GM19239 (cell line): ENCODE measurements around the gene IPO11.
A peak's percentile ranks its signal among the peaks of the same experiment; 100 is the strongest.
"Not testable (repeated sequence)": the region's sequence is repeated elsewhere in the genome, so short reads cannot be mapped to it uniquely, and the experiment has no call there.

Source experiments
- DNase-seq: peaks from one replicate; pipeline ENCODE4 v3.0.0; 2011; ENCODE audit warnings: low spot score; ENCODE audit not compliant: insufficient read length
- FAIRE-seq: peaks from 2 replicates; lab custom pipeline; 2011; peaks lifted over from hg19 to GRCh38; lab: Jason Lieb, UNC

IPO11 gene

DNA sequence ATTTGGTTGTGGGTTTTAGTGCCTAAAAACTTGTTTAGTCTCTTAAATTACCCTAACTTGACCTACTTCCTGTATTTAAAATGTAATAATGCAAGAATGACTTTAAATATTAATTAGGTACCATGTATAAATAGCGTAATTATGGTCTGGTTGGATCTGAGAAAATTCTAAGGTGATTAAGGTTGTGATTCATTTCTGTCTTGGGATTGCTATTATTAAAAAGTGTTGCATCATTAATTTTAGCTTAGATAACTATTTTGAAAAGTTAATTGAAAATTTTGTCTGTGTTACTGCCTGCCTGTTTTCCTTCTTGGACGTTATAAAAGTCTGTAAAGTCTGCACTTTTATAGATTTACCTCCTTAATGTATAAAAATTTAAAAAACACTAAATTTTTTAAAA, 177.8 kb downstream of the IPO11 start:
- no peak for DNase-seq
- no peak for FAIRE-seq

DNA sequence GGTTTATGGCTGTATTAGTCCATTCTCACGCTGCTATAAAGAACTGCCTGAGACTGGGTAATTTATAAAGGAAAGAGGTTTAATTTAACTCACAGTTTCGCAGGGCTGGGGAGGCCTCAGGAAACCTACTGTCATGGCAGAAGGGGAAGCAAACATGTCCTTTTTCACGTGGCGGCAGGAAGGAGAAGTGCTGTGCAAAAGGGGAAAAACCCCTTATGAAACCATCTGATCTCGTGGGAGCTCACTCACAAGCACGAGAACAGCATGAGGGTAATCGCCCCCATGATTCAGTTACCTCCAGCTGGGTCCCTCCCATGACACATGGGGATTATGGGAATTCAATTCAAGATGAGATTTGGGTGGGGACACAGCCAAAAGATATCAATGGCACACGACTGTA, 180.0 kb downstream of the IPO11 start:
- FAIRE-seq, result no peak
- no peak for DNase-seq

- DNase-seq, result no peak
- peak; percentile 4 for FAIRE-seq
Measured at GRCh38 chr5:62593331-62593730, 180.8 kb downstream of the IPO11 start.

DNA sequence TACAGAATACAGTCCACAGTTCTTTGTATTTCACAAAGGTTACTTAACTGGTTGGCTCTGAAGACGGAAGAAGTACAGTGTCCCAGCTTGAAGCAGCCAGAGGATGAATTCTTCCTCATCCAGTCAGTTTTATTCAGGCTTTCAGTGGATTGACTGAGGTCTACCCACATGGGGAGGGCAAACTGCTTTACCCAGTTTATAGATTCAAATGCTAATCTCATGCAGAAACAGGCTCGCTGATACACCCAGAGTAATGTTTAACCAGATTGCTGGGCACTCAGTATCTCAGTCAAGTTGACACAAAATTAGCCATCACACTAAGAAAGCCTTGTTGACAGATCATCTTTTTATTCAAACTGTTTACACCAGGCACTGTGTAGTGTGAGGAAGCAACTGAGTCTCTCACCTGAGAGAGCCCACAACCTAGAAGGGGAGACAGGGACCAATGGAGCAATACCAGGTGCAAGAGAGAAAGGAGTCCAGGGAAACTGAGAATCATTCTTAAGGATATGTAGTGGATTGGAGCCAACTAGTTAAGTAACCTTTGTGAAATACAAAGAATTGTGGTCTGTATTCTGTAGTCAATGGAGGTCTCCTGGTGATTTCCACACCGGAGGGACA, 181.9 kb downstream of the IPO11 start:
- no peak for DNase-seq
- FAIRE-seq, result peak; percentile 11

DNA sequence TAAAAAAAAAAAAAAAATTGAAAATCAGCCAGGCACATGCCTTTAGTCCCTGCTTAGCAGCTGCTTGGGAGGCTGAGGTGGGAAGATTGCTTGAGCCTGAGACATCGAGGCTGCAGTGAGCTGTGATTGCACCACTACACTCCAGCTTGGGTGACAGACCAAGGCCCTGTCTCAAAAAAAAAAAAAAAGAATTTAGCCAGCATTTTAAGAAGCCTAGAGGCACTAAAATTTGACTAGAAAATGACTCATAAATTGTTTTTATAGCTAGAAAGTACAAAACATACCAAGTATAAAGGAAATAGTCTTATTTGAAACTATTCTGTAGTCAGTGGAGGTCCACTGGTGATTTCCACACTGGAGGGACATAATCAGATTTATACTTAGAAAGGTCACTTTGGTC, 183.5 kb downstream of the IPO11 start:
- DNase-seq (no peak), FAIRE-seq (no peak)

GRCh38 chr5:62596691-62597090, 184.1 kb downstream of the IPO11 start:
- no peak for DNase-seq
- no peak for FAIRE-seq

DNA sequence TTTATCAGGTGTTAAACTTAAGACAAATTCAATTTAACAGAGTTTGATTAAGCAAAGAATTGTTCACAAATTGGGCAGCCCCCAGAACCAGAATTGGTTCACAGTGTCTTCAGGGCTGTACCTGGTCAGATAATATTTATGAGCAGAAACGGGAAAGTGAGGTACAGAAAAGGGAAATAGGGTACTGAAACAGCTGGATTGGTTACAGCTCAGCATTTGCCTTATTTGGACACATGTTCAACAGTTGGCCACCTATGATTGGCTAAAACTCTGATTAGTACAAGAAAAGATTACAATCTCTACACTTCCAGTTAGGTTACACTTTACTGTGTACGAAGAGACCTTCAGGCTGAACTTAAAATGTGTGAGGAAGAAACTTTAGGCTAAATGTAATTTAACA, 184.8 kb downstream of the IPO11 start:
- FAIRE-seq (no peak), DNase-seq (no peak)

GRCh38 chr5:62600560-62601252, 188.1 kb downstream of the IPO11 start:
- FAIRE-seq (peak; percentile 26), DNase-seq (no peak)

GRCh38 chr5:62603934-62604333, 191.4 kb downstream of the IPO11 start:
- no peak for FAIRE-seq
- DNase-seq, result no peak

DNA sequence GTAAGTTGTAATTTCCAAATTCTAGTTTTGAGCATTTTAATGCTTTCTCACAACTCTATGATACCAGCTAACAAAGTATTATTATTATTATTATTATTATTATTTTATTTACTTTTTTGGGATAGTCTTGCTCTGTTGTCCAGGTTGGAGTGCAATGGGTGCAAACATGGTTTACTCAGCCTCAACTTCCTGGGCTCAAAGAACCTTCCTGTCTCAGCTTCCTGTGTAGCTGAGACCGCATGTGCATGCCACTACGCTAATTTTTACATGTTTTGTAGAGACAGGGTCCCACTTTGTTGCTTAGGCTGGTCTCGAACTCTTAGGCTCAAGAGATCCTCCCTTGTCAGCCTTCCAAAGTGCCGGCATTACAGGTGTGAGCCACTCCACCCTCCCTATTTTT, 193.1 kb downstream of the IPO11 start:
- DNase-seq (no peak), FAIRE-seq (no peak)

DNA sequence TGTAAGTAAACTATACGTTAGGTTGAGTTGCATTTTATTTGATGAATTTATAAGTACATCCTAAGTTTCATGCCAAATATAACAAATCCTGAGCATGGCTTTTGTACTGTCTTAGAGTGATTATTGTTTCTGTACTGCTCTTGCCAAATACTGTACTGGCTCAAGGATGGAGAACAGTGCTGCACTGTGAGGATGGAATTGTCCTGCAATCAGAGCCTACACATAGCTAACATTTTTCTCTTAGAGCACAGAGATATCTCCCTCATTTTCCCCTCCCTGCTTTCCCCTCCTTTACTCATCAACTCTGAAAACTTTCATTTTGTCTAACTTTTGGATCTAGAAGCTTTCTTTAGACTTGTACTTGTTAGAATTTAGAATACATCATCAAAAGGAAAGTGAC, 194.3 kb downstream of the IPO11 start:
- DNase-seq (no peak), FAIRE-seq (no peak)

DNA sequence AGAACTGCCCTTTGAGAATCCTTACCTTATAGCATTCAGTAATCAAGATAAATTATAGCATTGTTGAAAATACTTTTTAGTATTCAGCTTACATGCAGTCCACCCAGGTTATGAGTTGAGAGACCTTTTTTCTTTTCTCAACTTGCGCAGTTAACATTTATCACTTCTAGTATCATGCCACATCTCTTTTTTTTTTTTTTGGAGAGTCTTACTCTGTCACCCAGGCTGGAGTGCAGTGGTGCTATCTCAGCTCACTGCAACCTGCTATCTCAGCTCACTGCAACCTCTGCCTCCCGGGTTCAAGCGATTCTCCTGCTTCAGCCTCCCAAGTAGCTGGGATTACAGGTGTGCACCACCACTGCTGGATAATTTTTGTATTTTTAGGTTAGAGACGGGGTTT, 195.1 kb downstream of the IPO11 start:
- no peak for FAIRE-seq
- no peak for DNase-seq

DNA sequence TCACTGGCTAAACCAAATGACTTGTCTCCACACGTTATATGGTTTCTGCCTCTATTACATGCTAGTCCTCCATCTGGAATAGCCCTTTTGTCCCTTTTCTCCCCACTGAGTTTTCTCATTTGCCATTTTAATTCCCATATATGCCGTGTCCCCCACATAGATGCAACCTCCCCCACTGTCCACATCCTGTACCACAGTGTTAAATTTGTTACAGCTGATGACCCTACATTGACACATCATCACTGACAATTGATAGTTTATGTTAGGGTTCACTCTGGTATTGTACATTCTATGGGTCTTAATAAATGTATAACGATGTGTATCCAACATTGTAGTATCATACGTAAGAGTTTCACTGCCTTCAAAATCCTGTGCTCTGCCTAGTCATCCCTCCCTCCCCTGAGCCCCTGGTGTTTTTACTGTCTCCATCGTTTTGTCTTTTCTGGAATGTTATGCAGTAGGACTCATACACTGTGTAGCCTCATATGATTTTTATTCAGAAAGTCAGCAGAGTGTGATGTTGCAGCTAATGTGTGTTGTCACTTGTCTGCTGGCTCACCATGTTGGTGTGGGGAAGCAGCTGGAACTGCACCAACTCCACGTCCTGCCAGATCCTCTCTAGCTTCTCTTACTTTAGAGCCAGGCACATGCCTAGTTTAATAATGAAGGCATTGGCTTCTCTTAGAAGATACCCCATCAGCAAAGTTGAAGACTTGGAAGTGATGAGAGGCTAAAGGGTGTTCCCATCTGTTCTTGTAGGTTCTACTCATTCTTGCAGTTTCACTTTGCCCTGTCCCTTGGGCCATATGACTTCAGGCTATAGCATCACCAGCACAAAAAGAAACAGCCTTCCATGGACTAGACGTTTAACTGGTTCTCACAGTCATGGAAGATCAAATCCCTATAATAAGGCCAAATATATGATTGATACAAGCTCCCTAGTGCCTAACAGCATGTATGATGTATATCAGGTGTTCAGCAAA, 196.3 kb downstream of the IPO11 start:
- no peak for DNase-seq
- FAIRE-seq, result no peak

DNA sequence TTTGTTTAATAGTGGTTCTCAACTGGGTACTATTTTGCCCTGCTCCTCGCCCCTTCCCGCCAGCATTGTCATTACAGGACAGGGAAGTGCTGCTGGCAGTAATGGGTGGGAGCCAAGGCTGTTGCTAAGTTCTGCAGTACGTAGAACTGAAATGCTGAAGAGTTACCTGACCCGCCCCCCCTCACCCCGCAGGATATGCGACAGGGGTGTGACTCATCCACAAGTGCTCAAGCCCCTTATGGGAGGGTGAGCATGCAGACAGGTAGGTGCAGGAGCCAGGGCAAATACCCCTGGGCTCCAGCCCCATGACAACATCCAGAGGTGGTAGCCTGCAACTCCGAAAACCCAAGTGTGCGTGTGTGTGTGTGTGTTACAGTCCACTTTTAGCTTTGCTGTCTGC, 201.8 kb downstream of the IPO11 start:
- DNase-seq (no peak), FAIRE-seq (no peak)

GRCh38 chr5:62616615-62617277, 204.2 kb downstream of the IPO11 start:
- DNase-seq, result no peak
- FAIRE-seq, result peak; percentile 14

- FAIRE-seq (no peak), DNase-seq (no peak)
Measured at GRCh38 chr5:62617943-62618342, 205.4 kb downstream of the IPO11 start.

DNA sequence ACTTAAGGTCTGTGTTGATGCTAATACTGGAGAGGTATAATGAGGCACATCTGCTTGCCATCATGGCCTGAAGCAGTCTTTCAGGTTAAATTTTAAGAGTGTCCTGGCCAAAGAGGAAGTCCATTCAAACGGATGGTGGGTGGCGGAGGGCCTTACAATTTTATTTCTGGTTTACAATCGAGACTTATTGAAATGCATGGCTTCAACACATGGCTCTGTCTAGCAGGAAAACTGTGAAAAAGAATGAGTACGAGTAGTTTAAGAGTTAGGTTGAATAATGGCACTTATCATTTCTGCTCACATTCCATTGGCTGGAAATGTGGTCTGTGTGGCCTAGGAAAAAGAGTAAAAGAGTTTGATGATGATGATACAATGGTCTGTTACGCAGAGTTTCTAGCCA, 208.2 kb downstream of the IPO11 start:
- DNase-seq (no peak), FAIRE-seq (no peak)

DNA sequence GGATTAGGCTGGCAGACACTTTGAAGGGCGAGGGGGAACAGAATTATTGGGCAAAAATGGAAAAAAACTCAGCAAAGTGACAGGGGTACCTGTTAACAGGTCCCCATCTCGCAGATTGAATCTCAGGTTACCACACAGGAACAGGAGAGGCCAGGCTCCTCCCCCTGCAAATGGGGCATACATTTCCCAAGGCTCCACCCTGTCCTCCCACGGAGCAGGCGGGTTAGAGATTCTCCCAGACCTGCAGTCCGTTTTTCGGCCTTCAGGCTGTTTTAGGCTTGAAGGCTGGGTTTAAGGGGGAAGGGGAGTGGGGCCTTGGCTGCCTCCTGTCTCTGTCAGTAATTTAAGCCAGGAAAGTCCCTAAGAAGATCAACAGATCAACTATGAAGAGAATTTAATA, 208.7 kb downstream of the IPO11 start:
- DNase-seq (no peak), FAIRE-seq (no peak)

DNA sequence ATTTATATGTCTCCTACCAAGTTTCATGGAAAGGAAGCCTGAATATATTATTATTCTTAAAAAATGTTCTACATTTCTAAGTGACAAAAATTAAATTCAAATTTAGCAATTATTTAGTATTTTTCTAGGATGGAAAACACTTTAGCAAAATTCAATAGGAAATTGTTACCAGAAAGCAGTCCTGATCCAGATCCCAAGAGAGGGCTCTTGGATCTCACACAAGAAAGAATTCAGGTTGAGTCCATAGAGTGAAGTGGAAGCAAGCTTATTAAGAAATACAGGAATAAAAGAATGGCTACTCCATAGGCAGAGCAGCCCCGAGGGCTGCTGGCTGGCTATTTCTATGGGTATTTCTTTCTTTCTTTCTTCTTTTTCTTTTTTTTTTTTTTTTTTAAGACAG, 210.7 kb downstream of the IPO11 start:
- DNase-seq (no peak), FAIRE-seq (no peak)

DNA sequence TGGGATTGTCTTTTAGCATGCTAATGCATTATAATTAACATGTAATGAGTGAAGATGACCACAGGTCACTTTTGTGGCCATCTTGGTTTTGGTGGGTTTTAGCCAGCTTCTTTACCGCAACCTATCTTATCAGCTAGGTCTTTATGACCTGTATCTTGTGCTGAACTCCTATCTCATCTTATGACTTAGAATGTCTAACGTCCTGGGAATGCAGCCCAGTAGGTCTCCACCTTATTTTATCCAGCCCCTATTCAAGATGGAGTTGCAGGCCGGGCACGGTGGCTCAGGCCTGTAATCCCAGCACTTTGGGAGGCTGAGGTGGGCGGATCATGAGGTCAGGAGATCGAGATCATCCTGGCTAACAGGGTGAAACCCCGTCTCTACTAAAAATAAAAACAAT, 211.9 kb downstream of the IPO11 start:
- DNase-seq, FAIRE-seq: not testable (repeated sequence)

DNA sequence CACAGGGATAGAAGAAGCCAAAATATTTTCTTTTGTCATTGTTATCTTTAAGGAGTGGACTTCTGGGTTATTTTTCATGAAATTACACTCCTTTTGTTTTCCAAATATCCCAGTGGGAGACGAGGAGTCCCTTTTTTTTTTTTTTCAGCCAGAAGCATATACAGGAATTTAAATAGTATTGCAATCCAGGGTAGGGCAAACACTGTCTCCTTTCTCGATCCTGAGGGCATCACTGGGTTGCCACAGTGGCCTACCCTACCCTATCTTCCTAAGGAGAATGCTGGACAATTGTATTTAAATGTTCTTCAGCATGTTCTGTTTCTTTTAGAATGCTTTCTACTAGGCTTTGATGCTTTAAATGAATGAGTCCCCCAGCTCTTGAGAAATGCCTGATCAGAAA, 214.0 kb downstream of the IPO11 start:
- FAIRE-seq (no peak), DNase-seq (no peak)
